GM23248 (cell line): ENCODE measurements around the gene PHKA2.

Source experiments
- EZH2 ChIP-seq: fragments of 200-600 bp; sonication (generic); IDR thresholded peaks from 2 replicates; pipeline ENCODE4 v1.6.1; 2018; ENCODE audit warnings: antibody characterized with exemption, mild to moderate bottlenecking; ENCODE audit not compliant: insufficient read depth, poor library complexity, severe bottlenecking
- EZH2phosphoT487 ChIP-seq: fragments of 200-600 bp; sonication (generic); IDR thresholded peaks from 2 replicates; pipeline ENCODE4 v1.6.1; 2018; ENCODE audit warnings: antibody characterized with exemption, moderate library complexity, mild to moderate bottlenecking, low read depth; ENCODE audit not compliant: insufficient read depth

DNA sequence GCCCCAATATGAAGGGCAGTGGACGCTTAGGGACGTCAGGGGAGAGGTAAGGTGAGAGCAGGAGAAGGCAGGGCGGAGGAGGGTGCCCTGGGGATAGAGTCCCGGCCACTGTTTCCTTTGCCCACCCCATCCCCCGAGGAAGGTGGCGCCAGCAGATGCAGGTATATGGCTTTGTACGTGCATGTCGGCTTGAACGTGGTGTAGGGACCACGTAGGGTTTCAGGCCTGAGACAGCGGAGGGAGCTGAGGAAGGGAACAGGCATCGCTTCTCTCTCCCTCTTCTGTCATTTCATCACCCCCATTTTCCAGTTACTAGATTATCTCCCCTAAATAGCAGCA, 97.9 kb downstream of the PHKA2 start:
- TF ChIP-seq EZH2 (no peak), EZH2phosphoT487 (no peak)
